Endothelial cell of hepatic sinusoid (primary cell): ENCODE results near the gene CDKN2B-AS1.
"Not testable (repeated sequence)": the region's sequence is repeated elsewhere in the genome, so short reads cannot be mapped to it uniquely, and the experiment has no call there.

Source experiments
- in situ Hi-C: cut with HindIII; loops from 2 replicates; pipeline ENCODE4 v1.10.0; 2017; ENCODE audit warnings: low sequenced_read_pairs

CDKN2B-AS1 gene

GRCh38 chr9:21994556-21995005 lies at the start of gene CDKN2B-AS1:
Gene CDKN2B-AS1 (plus strand): TSS chr9:21994791.
- in situ Hi-C loops = no loop called here

- in situ Hi-C loops = no loop called here
Observed at GRCh38 chr9:21945606-21946005, 49.0 kb upstream of the CDKN2B-AS1 start.

- in situ Hi-C loops = no loop called here
Observed at GRCh38 chr9:21958833-21959232, 35.8 kb upstream of the CDKN2B-AS1 start.

- in situ Hi-C loops = not testable (repeated sequence)
Observed at GRCh38 chr9:21959268-21959667, 35.3 kb upstream of the CDKN2B-AS1 start.

- in situ Hi-C loops = loop anchor here (5.0 kb wide), 1 partner anchor 34 kb away; no protein-coding TSS in a partner anchor
Observed at GRCh38 chr9:21961569-21961968, 33.0 kb upstream of the CDKN2B-AS1 start.

- in situ Hi-C loops = loop anchor here (5.0 kb wide), 1 partner anchor 38 kb away; no protein-coding TSS in a partner anchor
Observed at GRCh38 chr9:21964925-21965385, 29.6 kb upstream of the CDKN2B-AS1 start.

GRCh38 chr9:21965401-21965951 lies 29.1 kb upstream of the CDKN2B-AS1 start:
- in situ Hi-C loops = no loop called here

GRCh38 chr9:21966140-21966851 lies 28.3 kb upstream of the CDKN2B-AS1 start:
- in situ Hi-C loops = no loop called here

GRCh38 chr9:21967169-21967568 lies 27.4 kb upstream of the CDKN2B-AS1 start:
- in situ Hi-C loops = no loop called here

- in situ Hi-C loops = no loop called here
Observed at GRCh38 chr9:21967702-21968101, 26.9 kb upstream of the CDKN2B-AS1 start.

- in situ Hi-C loops = no loop called here
Observed at GRCh38 chr9:21968331-21969010, 26.1 kb upstream of the CDKN2B-AS1 start.

- in situ Hi-C loops = no loop called here
Observed at GRCh38 chr9:21969011-21969940, 25.3 kb upstream of the CDKN2B-AS1 start.

GRCh38 chr9:21969951-21970799 lies 24.4 kb upstream of the CDKN2B-AS1 start:
- in situ Hi-C loops = no loop called here

GRCh38 chr9:21970800-21971640 lies 23.6 kb upstream of the CDKN2B-AS1 start:
- in situ Hi-C loops = no loop called here

- in situ Hi-C loops = no loop called here
Observed at GRCh38 chr9:21972361-21972760, 22.2 kb upstream of the CDKN2B-AS1 start.

GRCh38 chr9:21974343-21974721 lies 20.3 kb upstream of the CDKN2B-AS1 start:
- in situ Hi-C loops = no loop called here

GRCh38 chr9:21974722-21975409 lies 19.7 kb upstream of the CDKN2B-AS1 start:
- in situ Hi-C loops = no loop called here

- in situ Hi-C loops = no loop called here
Observed at GRCh38 chr9:21976334-21976875, 18.2 kb upstream of the CDKN2B-AS1 start.
